Endothelial cell of umbilical vein (primary cell): Measurements from ENCODE around the gene NAGS. TPM values are rescaled to one million over a fixed set of nuclear protein-coding genes. Genes with fewer than 3 reads are reported as not detected.

Source experiments
- BruUV-seq: library from RNA; stranded (reverse); fragments of 400-500 nt; replicated peaks from 2 replicates; lab custom pipeline; 2021; lab: Mats Ljungman, UMichigan
- CTCF ChIA-PET: fragments of 300-600, 350-600 bp; sonication (Branson Sonifier 250); formaldehyde crosslinking; loops from one replicate; lab custom pipeline; 2021; ENCODE audit warnings: antibody characterized with exemption, inconsistent platforms; lab: Charles Lee
- POLR2A ChIA-PET: fragments of 300-600, 350-600 bp; sonication (Branson Sonifier 250); formaldehyde crosslinking; loops from one replicate; lab custom pipeline; 2021; ENCODE audit warnings: antibody characterized with exemption, inconsistent platforms; lab: Charles Lee
- DNase-seq: peaks from one replicate; pipeline ENCODE4 v3.0.0-alpha.2; 2011; ENCODE audit warnings: low read depth, low spot score
- FAIRE-seq: peaks from 2 replicates; lab custom pipeline; 2011; peaks lifted over from hg19 to GRCh38; lab: Jason Lieb, UNC
- H2AFZ ChIP-seq: 2 replicates; pipeline ENCODE4 v1.6.0; 2012; ENCODE audit warnings: low read depth, low read length, control low read depth, inconsistent platforms
- H3K27ac ChIP-seq: 2 replicates; pipeline ENCODE4 v1.5.1; 2011; ENCODE audit warnings: low read depth, mild to moderate bottlenecking, control low read depth, low read length, moderate library complexity; ENCODE audit not compliant: insufficient read depth
- H3K27me3 ChIP-seq, 2 experiments: 2 replicates each; pipeline versions ENCODE4 v1.6.0 to v1.6.1; 2011; ENCODE audit warnings: low read length in 2 of 2, mixed read lengths in 1 of 2; ENCODE audit not compliant: control insufficient read depth in 2 of 2, insufficient read depth in 2 of 2
- H3K36me3 ChIP-seq, 2 experiments: 2 replicates in 1 of 2; 3 replicates in 1 of 2; pipeline ENCODE4 v1.5.1; 2011; ENCODE audit warnings: low read length in 2 of 2, mild to moderate bottlenecking in 1 of 2, moderate library complexity in 1 of 2; ENCODE audit not compliant: control insufficient read depth in 2 of 2, insufficient read depth in 2 of 2; ENCODE audit errors: extremely low read depth in 1 of 2
- H3K4me1 ChIP-seq: 3 replicates; pipeline ENCODE4 v1.5.1; 2011; ENCODE audit warnings: mild to moderate bottlenecking, low read length; ENCODE audit not compliant: control insufficient read depth, insufficient read depth; ENCODE audit errors: extremely low read depth
- H3K4me2 ChIP-seq: 2 replicates; pipeline ENCODE4 v1.6.1; 2011; ENCODE audit warnings: low read length, control low read depth, mixed read lengths; ENCODE audit not compliant: insufficient read depth
- H3K4me3 ChIP-seq, 3 experiments: fragments of 200-600 bp in 1 of 3; sonication (generic), shearing (Covaris generic) in 1 of 3; replicated peaks in 1 of 3; 2 replicates each; pipeline ENCODE4 v1.5.1; 2011 to 2016; ENCODE audit warnings: control low read depth in 3 of 3, low read length in 3 of 3, mild to moderate bottlenecking in 2 of 3, inconsistent platforms in 1 of 3, low read depth in 1 of 3, moderate library complexity in 1 of 3; ENCODE audit not compliant: insufficient read depth in 1 of 3
- H3K79me2 ChIP-seq: 2 replicates; pipeline ENCODE4 v1.6.0; 2012; ENCODE audit warnings: low read length, inconsistent platforms; ENCODE audit not compliant: control insufficient read depth, insufficient read depth
- H3K9ac ChIP-seq: replicated peaks from 2 replicates; pipeline ENCODE3; 2011; ENCODE audit warnings: low read length, control low read depth; ENCODE audit not compliant: insufficient read depth; ENCODE audit errors: extremely low read depth
- H3K9me1 ChIP-seq: replicated peaks from 3 replicates; pipeline ENCODE4 v1.6.0; 2011; ENCODE audit warnings: mild to moderate bottlenecking, low read length; ENCODE audit not compliant: control insufficient read depth, insufficient read depth; ENCODE audit errors: extremely low read depth
- H3K9me3 ChIP-seq: replicated peaks from 2 replicates; pipeline ENCODE4 v1.5.1; 2012; ENCODE audit warnings: low read length, inconsistent platforms; ENCODE audit not compliant: control insufficient read depth, insufficient read depth
- H4K20me1 ChIP-seq: replicated peaks from 2 replicates; pipeline ENCODE3; 2011; ENCODE audit warnings: mild to moderate bottlenecking, low read length; ENCODE audit not compliant: control insufficient read depth, insufficient read depth; ENCODE audit errors: extremely low read depth
- EZH2 ChIP-seq: IDR thresholded peaks from 2 replicates; pipeline ENCODE4 v1.6.1; 2012; ENCODE audit warnings: borderline replicate concordance, low read depth, mild to moderate bottlenecking, moderate library complexity, low read length, inconsistent platforms; ENCODE audit not compliant: severe bottlenecking
- FOS ChIP-seq: IDR thresholded peaks from 2 replicates; pipeline ENCODE4 v1.6.1; 2011; ENCODE audit warnings: mild to moderate bottlenecking, low read length, moderate library complexity, borderline replicate concordance; ENCODE audit not compliant: insufficient read depth
- GATA2 ChIP-seq: IDR thresholded peaks from 2 replicates; pipeline ENCODE4 v1.7.0; 2011; ENCODE audit warnings: low read depth, mild to moderate bottlenecking, moderate library complexity, mixed read lengths, low read length; ENCODE audit not compliant: insufficient read length, insufficient read depth
- JUN ChIP-seq: IDR thresholded peaks from 2 replicates; pipeline ENCODE4 v1.6.1; 2011; ENCODE audit warnings: borderline replicate concordance, low read depth; ENCODE audit not compliant: insufficient read length, insufficient read depth
- MYC ChIP-seq: IDR thresholded peaks from one replicate; pipeline ENCODE4 v1.6.1; 2011; ENCODE audit warnings: mild to moderate bottlenecking, low read depth, low read length
- POLR2A ChIP-seq: IDR thresholded peaks from 2 replicates; pipeline ENCODE4 v1.6.1; 2012; ENCODE audit warnings: low read depth, mild to moderate bottlenecking, control low read depth, low read length
- POLR2AphosphoS5 ChIP-seq: IDR thresholded peaks from 2 replicates; pipeline ENCODE4 v1.6.1; 2012; ENCODE audit warnings: low read depth, mild to moderate bottlenecking, control low read depth, low read length, moderate library complexity; ENCODE audit not compliant: insufficient read depth
- dilution Hi-C: fragments of 300-500 bp; cut with MboI; formaldehyde crosslinking; loops from one replicate; pipeline ENCODE4 v1.15.0; 2019; ENCODE audit warnings: low sequenced_read_pairs; ENCODE audit not compliant: extremely low pct_ligation_motif_present
- intact Hi-C: fragments of 100-400 bp; cut with micrococcal nuclease; formaldehyde crosslinking; loops from one replicate; pipeline ENCODE4 v1.10.0; 2022
- polyA plus RNA-seq, 4 experiments: library from polyadenylated mRNA; depleted of rRNA in 3 of 4; stranded (reverse) in 3 of 4; unstranded in 1 of 4; fragments of >200 nt; gene quantifications; 2 replicates each; pipeline versions ENCODE4 v1.2.1 to v1.2.3, GENCODE V29; 2011 to 2012; ENCODE audit warnings: missing spikeins in 1 of 4
- total RNA-seq: library from RNA; stranded (reverse); gene quantifications from 2 replicates; pipeline ENCODE4 v1.2.3, GENCODE V29; 2021
- TF ChIP-seq, protein P1 (sequence below): IDR thresholded peaks from 2 replicates; pipeline ENCODE4 v1.6.1; 2011; ENCODE audit not compliant: insufficient read depth, insufficient read length
- TF ChIP-seq, protein P2 (sequence below), 2 donors: IDR thresholded peaks; 1 replicate in 1 of 2; 2 replicates in 1 of 2; pipeline ENCODE4 v1.5.1; 2011; ENCODE audit warnings: low read length in 2 of 2, mild to moderate bottlenecking in 2 of 2, moderate library complexity in 2 of 2, control low read depth in 1 of 2, inconsistent platforms in 1 of 2, low read depth in 1 of 2; ENCODE audit not compliant: insufficient read depth in 1 of 2; ENCODE audit errors: extremely low read depth in 1 of 2

The NAGS gene
- total and polyA plus RNA-seq, 2 donors (not counting 3 experiments of a cell fraction or from before 2014, with no cell fraction given): 3.3 to 6.1 TPM

DNA sequence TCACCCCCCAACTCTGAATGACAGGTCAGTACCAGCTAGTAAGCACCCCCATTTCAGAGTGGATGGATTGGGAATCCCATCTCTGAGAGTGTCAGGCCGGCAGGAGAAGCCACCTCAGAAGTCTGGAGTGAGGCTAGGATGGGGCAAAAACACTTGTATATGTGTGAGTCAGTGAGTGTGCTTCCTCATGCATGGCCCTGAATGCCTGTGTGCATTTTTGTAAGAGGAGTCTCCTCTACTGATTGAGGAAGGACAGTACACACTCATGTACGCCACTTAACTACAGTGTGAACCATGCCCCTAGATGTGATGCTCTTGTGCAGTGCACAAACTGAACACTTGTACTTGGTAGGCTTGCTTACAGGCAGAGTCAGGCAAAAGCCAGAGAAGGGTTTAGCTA lies 22.3 kb upstream of the NAGS start:
- no peaks in the 10 kb centered on the region for H4K20me1 ChIP-seq
- H3K9me1 ChIP-seq: no peaks in the 10 kb centered on the region
- no peak for FAIRE-seq
- no peak overlapping the region for H3K27ac ChIP-seq
- dilution Hi-C loops (no loop called here), intact Hi-C loops (no loop called here)
- no peaks in the 10 kb centered on the region for H3K9me3 ChIP-seq
- no peaks in the 10 kb centered on the region for H3K79me2 ChIP-seq
- no peaks in the 10 kb centered on the region for H3K36me3 ChIP-seq
- H2AFZ ChIP-seq: no peak overlapping the region
- peaks cover 4% of the 10 kb centered on the region for H3K4me1 ChIP-seq
- H3K9ac ChIP-seq: no peak overlapping the region
- ChIA-PET CTCF (interaction anchor here (1.2 to 2.7 kb wide), 3 partner anchors 12 to 38 kb away, joined by 3 to 14 read pairs (median 8); no protein-coding TSS in a partner anchor), POLR2A (no interaction called here)
- H3K4me3 ChIP-seq: no peak overlapping the region
- no peak overlapping the region for H3K4me2 ChIP-seq
- no TSS peak for BruUV-seq
- no peak for TF ChIP-seq FOS
- TF ChIP-seq EZH2: no peak
- TF ChIP-seq POLR2AphosphoS5: no peak
- no peak for TF ChIP-seq GATA2
- no peak for TF ChIP-seq JUN
- TF ChIP-seq, protein P1, sequence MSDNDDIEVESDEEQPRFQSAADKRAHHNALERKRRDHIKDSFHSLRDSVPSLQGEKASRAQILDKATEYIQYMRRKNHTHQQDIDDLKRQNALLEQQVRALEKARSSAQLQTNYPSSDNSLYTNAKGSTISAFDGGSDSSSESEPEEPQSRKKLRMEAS: no peak
- no peak for TF ChIP-seq MYC
- TF ChIP-seq, protein P2, sequence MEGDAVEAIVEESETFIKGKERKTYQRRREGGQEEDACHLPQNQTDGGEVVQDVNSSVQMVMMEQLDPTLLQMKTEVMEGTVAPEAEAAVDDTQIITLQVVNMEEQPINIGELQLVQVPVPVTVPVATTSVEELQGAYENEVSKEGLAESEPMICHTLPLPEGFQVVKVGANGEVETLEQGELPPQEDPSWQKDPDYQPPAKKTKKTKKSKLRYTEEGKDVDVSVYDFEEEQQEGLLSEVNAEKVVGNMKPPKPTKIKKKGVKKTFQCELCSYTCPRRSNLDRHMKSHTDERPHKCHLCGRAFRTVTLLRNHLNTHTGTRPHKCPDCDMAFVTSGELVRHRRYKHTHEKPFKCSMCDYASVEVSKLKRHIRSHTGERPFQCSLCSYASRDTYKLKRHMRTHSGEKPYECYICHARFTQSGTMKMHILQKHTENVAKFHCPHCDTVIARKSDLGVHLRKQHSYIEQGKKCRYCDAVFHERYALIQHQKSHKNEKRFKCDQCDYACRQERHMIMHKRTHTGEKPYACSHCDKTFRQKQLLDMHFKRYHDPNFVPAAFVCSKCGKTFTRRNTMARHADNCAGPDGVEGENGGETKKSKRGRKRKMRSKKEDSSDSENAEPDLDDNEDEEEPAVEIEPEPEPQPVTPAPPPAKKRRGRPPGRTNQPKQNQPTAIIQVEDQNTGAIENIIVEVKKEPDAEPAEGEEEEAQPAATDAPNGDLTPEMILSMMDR (IDR thresholded peaks at IDR 0.05; ENCODE audit: extremely low read depth in 1 of 2, insufficient read depth in 1 of 2, low read depth in 1 of 2, low read length in 2 of 2): no peak
- TF ChIP-seq POLR2A: no peak
- H3K27me3 ChIP-seq: peaks cover 17 to 20% of the 10 kb centered on the region in 2 experiments
- DNase-seq: no peak
